ENCODE data around the gene CDCA8. TPM values are rescaled to one million over a fixed set of nuclear protein-coding genes. Genes with fewer than 3 reads are reported as not detected.

CDCA8 gene
- total RNA-seq (2012; rRNA removed) (5.9 and 6.1 TPM in 2 replicates), polyA plus RNA-seq (2012; rRNA removed) (25.2 and 25.7 TPM in 2 replicates), Bru-seq, nascent RNA (percentile 60 among the genes with signal in this experiment), BruChase-seq, experiment 1, labeled RNA remaining after a 6-hour chase (percentile 50 among the genes with signal in this experiment), BruChase-seq, experiment 2, labeled RNA remaining after a 2-hour chase (percentile 53 among the genes with signal in this experiment)
- polyA plus RNA-seq (2012; cell fraction: cytosol; rRNA removed), result 10.8 and 14.8 TPM in 2 replicates
- 13.9 and 16.8 TPM in 2 replicates for polyA plus RNA-seq (2012; cell fraction: nucleus; rRNA removed; ENCODE audit: low replicate concordance)
- long read RNA-seq, transcript CDCA8-202 (10 exons, 2,469 nt), result major isoform, 7 of 10 reads
- long read RNA-seq, partial matches to known transcripts, result 1 of 10 reads
- long read RNA-seq, other reads (novel, unspliced or antisense), result 1 of 10 reads

- H3K36me3 ChIP-seq (ENCODE audit: control insufficient read depth, insufficient read depth, low read length), result peaks cover 2% of the 10 kb centered on the region; the same call in 1 of the 2 replicates
- H3K4ac ChIP-seq (ENCODE audit: low read depth, low read length), result peak within 1 kb of the TSS; percentile 80
- 0% methylated on average over 17 of the region's 54 CpGs; no CpG with 5 or more reads in 1 of the 2 experiments for WGBS, 2 experiments (ENCODE audit: extremely low coverage in 2 of 2, insufficient read length in 1 of 2)
- peak within 1 kb of the TSS; percentile 62 for H2BK5ac ChIP-seq (ENCODE audit: low read depth, low read length, poor library complexity, severe bottlenecking)
- POLR2A ChIA-PET (ENCODE audit: unreplicated experiment), result no interaction called here
- H2AK5ac ChIP-seq (ENCODE audit: low read depth, low read length), result peak within 1 kb of the TSS; percentile 43
- H3K27ac ChIP-seq (ENCODE audit: insufficient read depth, low read length), result peak within 1 kb of the TSS; percentile 83
- intact Hi-C loops (cut with micrococcal nuclease), result loop anchor here (1.0 to 5.0 kb wide), 3 partner anchors 117 to 215 kb away; partner anchors contain the start of genes MTF1 and YRDC
- no peak within 1 kb of the TSS for H2BK20ac ChIP-seq (ENCODE audit: low read depth, low read length)
- dilution Hi-C loops (cut with HindIII; ENCODE audit: low sequenced_read_pairs, unreplicated experiment), result no loop called here
- H3K56ac ChIP-seq (ENCODE audit: extremely low read depth, insufficient read depth, low read length), result peak within 1 kb of the TSS; percentile 72
- BruUV-seq (replicated peaks), result no TSS peak
- H3K18ac ChIP-seq (ENCODE audit: low read depth, low read length), result no peak within 1 kb of the TSS
- H4K8ac ChIP-seq (ENCODE audit: low read depth in 2 of 2, low read length in 2 of 2), result peak within 1 kb of the TSS; percentile 78 to 83
- peak within 1 kb of the TSS; percentile 74 for H3K9ac ChIP-seq (ENCODE audit: low read depth, low read length)
- H2AK9ac ChIP-seq (replicated peaks; ENCODE audit: low read depth, low read length, poor library complexity), result peak within 1 kb of the TSS; percentile 98
- no peak within 1 kb of the TSS for H2BK15ac ChIP-seq (ENCODE audit: low read depth, low read length)
- H3K4me1 ChIP-seq (ENCODE audit: control insufficient read depth, insufficient read depth, low read length), result peaks cover 5% of the 10 kb centered on the region
- no peaks in the 10 kb centered on the region for H4K20me1 ChIP-seq (ENCODE audit: insufficient read depth, low read length)
- no peaks in the 10 kb centered on the region for H3K27me3 ChIP-seq (ENCODE audit: control insufficient read depth, insufficient read depth, low read length)
- no peak within 1 kb of the TSS for H3K23ac ChIP-seq (ENCODE audit: low read depth, low read length)
- H2BK120ac ChIP-seq (ENCODE audit: low read depth, low read length), result 0 out of 2 replicates have a peak within 1 kb of the TSS, but pooled peaks have one; percentile 13
- no peaks in the 10 kb centered on the region for H3K9me1 ChIP-seq (ENCODE audit: insufficient read depth, low read length)
- H3K9me3 ChIP-seq (ENCODE audit: control insufficient read depth, insufficient read depth, low read length), result no peaks in the 10 kb centered on the region
- TF ChIP-seq CTCF (conservative IDR thresholded peaks at IDR 0.05; ENCODE audit: low read depth, low read length) (peak; percentile 86), POLR2A (IDR thresholded peaks at IDR 0.05; ENCODE audit: low read depth, low read length) (peak; percentile 60; the same call in 1 of the 2 replicates), RAD21 (IDR thresholded peaks at IDR 0.05; ENCODE audit: low read length) (no peak), MXI1 (IDR thresholded peaks at IDR 0.05; ENCODE audit: borderline replicate concordance, low read depth, low read length) (peak; percentile 96), CEBPB (IDR thresholded peaks at IDR 0.05; ENCODE audit: low read depth, low read length) (peak; percentile 40; the same call in 1 of the 2 replicates), MAZ (IDR thresholded peaks at IDR 0.05; ENCODE audit: borderline replicate concordance, low read depth, low read length) (peak; percentile 77; the same call in 1 of the 2 replicates)
- TF ChIP-seq, protein P1, sequence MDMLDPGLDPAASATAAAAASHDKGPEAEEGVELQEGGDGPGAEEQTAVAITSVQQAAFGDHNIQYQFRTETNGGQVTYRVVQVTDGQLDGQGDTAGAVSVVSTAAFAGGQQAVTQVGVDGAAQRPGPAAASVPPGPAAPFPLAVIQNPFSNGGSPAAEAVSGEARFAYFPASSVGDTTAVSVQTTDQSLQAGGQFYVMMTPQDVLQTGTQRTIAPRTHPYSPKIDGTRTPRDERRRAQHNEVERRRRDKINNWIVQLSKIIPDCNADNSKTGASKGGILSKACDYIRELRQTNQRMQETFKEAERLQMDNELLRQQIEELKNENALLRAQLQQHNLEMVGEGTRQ (IDR thresholded peaks at IDR 0.05; ENCODE audit: low read depth, low read length), result no peak
- peak within 1 kb of the TSS; percentile 32 for H4K5ac ChIP-seq (ENCODE audit: low read depth, low read length)
- in situ Hi-C loops (cut with MboI; ENCODE audit: low sequenced_read_pairs), result no loop called here
- H3K4me3 ChIP-seq (ENCODE audit: insufficient read depth, low read depth, low read length), result peak within 1 kb of the TSS; percentile 77
- DNase-seq (peak; percentile 97), ATAC-seq (ENCODE audit: low read depth) (peak; percentile 94)
- H3K14ac ChIP-seq (replicated peaks; ENCODE audit: low read depth, low read length), result peak within 1 kb of the TSS; percentile 75; the same call in 1 of the 2 replicates
- peak within 1 kb of the TSS; percentile 57 for H4K91ac ChIP-seq (ENCODE audit: insufficient read depth, low read depth, low read length)
- CTCF ChIA-PET, result interaction anchor here (0.6 to 2.5 kb wide), 3 partner anchors 9 to 265 kb away, joined by 3 to 7 read pairs (median 3); no protein-coding TSS in a partner anchor
- H3K79me1 ChIP-seq (ENCODE audit: low read depth in 1 of 2, low read length in 2 of 2), result peaks cover 27 to 37% of the 10 kb centered on the region in 2 experiments
- peak within 1 kb of the TSS; percentile 99 for H2AFZ ChIP-seq (replicated peaks; ENCODE audit: low read length, poor library complexity)
- peak within 1 kb of the TSS; percentile 92 for H3K4me2 ChIP-seq (ENCODE audit: low read depth, low read length)
These were observed at the start of gene CDCA8 for GRCh38 chr1:37692078-37692833. Gene CDCA8, plus strand, starts transcription at chr1:37692516. Its CDS starts 175 bp downstream, at chr1:37692691.

Data from IMR-90 (cell line).